Measurements from ENCODE around the gene TMEM158.

Gene TMEM158

DNA sequence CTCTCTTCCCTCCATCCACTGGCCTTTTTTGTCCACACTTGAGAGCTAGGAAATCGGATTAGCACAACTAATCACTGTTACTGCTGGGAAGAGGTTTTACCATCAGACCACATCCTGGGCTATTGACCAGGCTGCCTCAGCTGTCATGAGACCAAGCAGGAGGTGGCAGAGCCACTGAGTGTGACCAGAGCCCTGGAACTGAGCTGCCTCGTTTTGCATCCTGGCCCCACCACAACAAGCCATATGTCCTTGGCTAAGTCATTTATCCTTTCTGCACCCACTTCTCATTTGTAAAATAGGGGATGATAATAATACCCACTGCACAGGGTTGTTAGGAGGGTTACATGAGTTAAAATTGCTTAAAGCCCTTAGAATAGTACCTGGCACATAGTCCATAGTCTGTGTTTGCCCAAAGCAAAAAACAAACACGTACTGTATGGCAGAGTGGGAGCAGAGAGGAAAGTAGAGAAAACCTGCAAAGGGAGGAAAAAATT, 34.1 kb downstream of the TMEM158 start:
- no peak for TF ChIP-seq CTCF (IDR thresholded peaks at IDR 0.05; ENCODE audit: control insufficient read depth, extremely low read depth, insufficient read depth)
- no peak overlapping the region for H3K4me3 ChIP-seq (ENCODE audit: low read depth, low read length)
- DNase-seq (ENCODE audit: low read depth), result no peak

DNA sequence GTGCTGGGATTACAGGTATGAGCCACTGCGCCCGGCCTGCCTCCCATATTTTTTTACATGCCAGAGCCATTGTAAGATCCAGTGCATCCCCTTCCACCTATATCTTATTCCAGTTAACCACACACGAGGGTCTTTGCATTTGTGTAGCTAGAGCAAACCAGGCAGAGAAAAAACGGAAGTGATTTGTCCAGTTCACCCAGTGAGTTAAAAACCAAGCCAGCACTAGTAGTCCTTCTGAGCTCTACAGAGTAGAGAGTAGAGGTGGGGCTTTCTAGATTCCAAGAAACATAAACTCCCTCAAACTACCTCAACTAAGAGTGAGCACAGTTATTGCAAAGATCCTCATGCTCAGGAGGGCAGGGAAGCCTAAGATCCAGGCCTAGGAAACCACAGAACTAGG, 34.7 kb downstream of the TMEM158 start:
- no peak for DNase-seq (ENCODE audit: low read depth)
- no peak overlapping the region for H3K4me3 ChIP-seq (ENCODE audit: low read depth, low read length)
- TF ChIP-seq CTCF (IDR thresholded peaks at IDR 0.05; ENCODE audit: control insufficient read depth, extremely low read depth, insufficient read depth), result no peak

DNA sequence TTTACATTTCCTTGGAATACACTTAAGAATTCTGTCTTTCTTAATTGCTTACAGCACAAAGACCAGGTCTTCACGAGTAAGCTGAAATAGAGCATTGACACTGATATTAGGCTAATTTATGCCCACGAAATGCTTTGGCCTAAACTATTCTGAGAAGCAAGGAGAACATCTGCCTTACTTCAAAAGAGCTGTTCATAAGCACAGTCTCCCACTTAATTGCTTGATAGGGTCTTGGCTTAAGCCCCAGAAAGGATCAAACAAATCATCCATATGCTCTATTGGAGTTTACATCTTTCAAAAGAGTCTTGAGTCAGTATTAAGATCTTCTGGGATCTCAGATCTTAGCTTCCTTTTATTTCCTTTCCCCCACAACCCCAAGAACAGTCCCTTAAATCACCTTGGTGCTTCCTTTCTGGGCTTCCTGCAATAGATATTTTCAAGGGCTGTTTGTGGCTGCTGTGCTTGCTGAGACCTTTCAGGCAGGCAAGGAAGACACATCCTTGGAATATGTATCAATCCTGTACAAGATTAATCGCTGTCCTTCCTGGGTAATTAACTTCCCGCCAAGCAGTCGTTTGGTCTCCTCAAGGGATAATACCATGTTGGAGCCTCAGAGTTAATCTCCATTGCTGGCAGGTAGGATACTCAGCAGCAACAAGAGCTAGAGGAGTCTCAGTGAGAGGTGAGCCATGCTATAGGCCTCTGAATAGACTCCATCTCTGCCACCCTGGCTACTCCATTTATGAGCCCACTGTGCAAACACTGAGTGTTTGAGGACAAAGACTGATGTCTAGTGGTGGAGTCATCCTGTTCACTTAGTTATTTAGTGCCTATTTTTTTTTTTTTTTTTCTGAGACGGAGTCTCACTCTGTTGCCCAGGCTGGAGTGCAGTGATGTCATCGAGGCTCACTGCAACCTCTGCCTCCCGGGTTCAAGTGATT, 37.1 kb downstream of the TMEM158 start:
- H3K4me3 ChIP-seq (ENCODE audit: low read depth, low read length), result no peak overlapping the region
- TF ChIP-seq CTCF (IDR thresholded peaks at IDR 0.05; ENCODE audit: control insufficient read depth, extremely low read depth, insufficient read depth), result no peak
- DNase-seq (ENCODE audit: low read depth), result no peak

GRCh38 chr3:45187694-45188141, 38.4 kb downstream of the TMEM158 start:
- no peak for TF ChIP-seq CTCF (IDR thresholded peaks at IDR 0.05; ENCODE audit: control insufficient read depth, extremely low read depth, insufficient read depth)
- no peak overlapping the region for H3K4me3 ChIP-seq (ENCODE audit: low read depth, low read length)
- no peak for DNase-seq (ENCODE audit: low read depth)

DNA sequence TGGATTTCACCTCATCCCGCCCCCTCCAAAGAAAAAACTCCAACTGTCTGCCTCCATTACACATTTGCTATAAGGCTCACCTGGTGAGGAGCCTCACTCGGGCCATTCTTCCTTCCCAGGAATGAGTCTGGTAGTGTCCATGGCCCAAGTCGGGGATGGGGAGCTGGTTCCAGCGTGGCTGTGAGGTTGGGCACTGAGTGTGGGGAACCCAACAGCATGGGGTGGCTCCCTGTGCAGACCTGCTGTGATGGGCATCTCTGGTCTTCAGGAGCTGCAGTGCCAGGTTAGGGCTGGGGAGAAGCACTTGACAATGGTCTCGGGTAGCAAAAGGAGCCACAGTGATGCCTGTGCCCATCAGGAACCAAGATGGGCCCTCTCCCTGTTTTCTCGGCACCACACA, 39.2 kb downstream of the TMEM158 start:
- no peak for TF ChIP-seq CTCF (IDR thresholded peaks at IDR 0.05; ENCODE audit: control insufficient read depth, extremely low read depth, insufficient read depth)
- DNase-seq (ENCODE audit: low read depth), result no peak
- no peak overlapping the region for H3K4me3 ChIP-seq (ENCODE audit: low read depth, low read length)

DNA sequence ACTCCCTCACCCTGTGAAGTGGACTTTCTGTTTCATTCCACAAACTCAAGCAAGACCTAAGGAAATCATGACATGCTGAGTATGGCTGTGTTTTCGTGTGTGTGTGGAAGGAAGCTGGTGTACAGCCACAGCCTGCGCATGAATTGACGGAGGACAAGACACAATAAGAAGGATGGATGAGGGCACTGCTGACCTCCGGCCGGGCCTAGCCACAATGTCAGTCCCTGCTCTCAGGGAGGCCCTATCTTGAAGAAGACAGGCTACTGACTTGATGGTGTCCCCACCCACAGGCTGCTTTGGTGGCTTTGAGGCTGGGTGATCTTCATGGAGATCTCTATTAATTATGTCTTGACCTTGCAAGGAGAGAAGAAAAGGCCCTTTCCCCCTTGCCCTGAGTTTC, 40.6 kb downstream of the TMEM158 start:
- no peak overlapping the region for H3K4me3 ChIP-seq (ENCODE audit: low read depth, low read length)
- TF ChIP-seq CTCF (IDR thresholded peaks at IDR 0.05; ENCODE audit: control insufficient read depth, extremely low read depth, insufficient read depth), result no peak
- no peak for DNase-seq (ENCODE audit: low read depth)

Measured in LNCaP clone FGC (cell line).